ENCODE data around the gene AGBL4. TPM values are rescaled to one million over a fixed set of nuclear protein-coding genes. Genes with fewer than 3 reads are reported as not detected.

Gene AGBL4
- polyA plus RNA-seq, 4 donors: 0.99 to 1.5 (median 1.0) TPM

- no peak for DNase-seq (ENCODE audit: low read depth in 4 of 4, low spot score in 2 of 4)
These were observed 295.4 kb downstream of the AGBL4 start for GRCh38 chr1:49728377-49728776.

GRCh38 chr1:49723662-49724061 lies 300.1 kb downstream of the AGBL4 start:
- no peak for DNase-seq (ENCODE audit: low read depth in 4 of 4, low spot score in 2 of 4)

GRCh38 chr1:49694251-49694827 lies 329.4 kb downstream of the AGBL4 start:
- DNase-seq (ENCODE audit: low read depth in 4 of 4, low spot score in 2 of 4): no peak

DNA sequence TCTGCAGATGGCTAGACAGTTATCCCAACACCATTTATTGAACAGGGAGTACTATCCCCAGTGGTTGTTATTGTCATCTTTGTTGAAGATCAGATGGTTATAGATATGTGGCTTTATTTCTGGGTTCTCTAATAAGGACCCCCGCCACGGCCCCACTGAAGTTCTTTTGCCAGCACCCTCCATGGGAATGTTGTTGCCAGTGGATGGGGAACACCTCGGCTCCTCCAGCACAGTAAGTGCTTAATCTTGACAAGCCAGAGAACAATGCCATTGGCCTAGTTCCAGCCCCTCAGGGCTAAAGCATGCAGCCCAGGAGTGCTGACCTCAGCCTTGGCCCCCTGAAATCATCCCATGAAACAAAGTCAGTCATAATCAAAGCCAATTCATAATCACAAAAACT lies 337.6 kb downstream of the AGBL4 start:
- no peak for DNase-seq (ENCODE audit: low read depth in 4 of 4, low spot score in 2 of 4)

DNA sequence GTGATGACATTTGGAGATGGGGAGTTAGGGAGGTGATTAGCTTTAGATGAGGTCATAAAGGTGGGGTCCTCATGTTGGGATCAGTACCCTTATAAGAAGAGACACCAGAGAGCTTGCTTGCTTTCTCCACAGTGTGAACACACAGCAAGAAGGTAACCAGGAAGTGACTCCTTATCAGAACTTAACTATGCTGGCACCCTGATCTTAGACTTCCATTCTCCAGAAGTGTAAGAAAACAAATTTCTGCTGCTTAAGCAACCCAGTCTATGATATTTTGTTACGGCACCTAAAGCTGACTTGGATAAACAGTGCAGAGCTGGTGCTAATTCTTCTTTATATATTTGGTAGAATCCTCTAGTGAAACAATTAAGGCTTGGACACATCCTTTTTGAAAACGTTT lies 346.0 kb downstream of the AGBL4 start:
- DNase-seq (ENCODE audit: low read depth in 4 of 4, low spot score in 2 of 4): no peak

GRCh38 chr1:49651136-49651535 lies 372.6 kb downstream of the AGBL4 start:
- DNase-seq (ENCODE audit: low read depth in 4 of 4, low spot score in 2 of 4): no peak

GRCh38 chr1:49630156-49630555 lies 393.6 kb downstream of the AGBL4 start:
- DNase-seq (ENCODE audit: low read depth in 4 of 4, low spot score in 2 of 4): no peak

DNA sequence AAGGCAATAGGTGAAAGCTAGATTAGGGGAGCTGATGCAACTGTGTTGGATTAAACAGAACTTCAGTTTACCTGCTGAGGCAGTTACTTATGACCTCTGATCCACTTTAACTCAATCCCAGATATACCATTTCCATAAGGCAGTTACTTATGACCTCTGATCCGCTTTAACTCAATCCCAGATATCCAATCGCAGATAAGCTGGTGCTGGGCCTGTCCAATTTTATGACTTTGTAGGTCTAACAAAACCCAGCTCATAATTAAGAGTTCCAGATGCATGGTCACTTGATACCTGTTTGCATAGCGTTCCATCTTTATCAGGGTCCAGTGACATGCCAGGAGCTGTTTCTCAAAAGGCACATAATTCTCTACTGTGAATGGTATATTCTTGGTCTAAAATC lies 396.0 kb downstream of the AGBL4 start:
- DNase-seq (ENCODE audit: low read depth in 4 of 4, low spot score in 2 of 4): no peak

- DNase-seq (ENCODE audit: low read depth in 4 of 4, low spot score in 2 of 4): no peak
These were observed 397.3 kb downstream of the AGBL4 start for GRCh38 chr1:49626472-49626871.

GRCh38 chr1:49622877-49623276 lies 400.9 kb downstream of the AGBL4 start:
- no peak for DNase-seq (ENCODE audit: low read depth in 4 of 4, low spot score in 2 of 4)

DNA sequence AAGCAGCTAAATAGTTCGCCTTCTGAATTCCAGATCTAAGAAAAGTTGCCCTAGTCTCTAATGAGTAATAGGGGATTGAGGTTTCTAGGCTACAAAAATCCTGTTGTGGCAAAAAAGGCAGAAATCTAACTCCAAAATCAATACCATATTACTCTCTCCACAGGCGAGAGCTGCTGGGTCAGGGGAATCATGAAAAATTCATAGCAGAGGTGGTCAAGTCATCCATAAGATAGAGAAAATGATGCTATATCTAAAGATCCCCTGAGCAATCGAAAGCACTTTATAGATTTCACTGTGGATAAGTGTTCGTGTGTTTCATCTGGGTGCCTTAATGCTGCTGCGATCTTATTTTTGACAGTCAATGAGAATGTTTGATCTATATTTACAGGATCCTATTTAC lies 417.7 kb downstream of the AGBL4 start:
- DNase-seq (ENCODE audit: low read depth in 4 of 4, low spot score in 2 of 4): no peak

- DNase-seq (ENCODE audit: low read depth in 4 of 4, low spot score in 2 of 4): no peak
These were observed 426.3 kb downstream of the AGBL4 start for GRCh38 chr1:49597436-49597835.

- no peak for DNase-seq (ENCODE audit: low read depth in 4 of 4, low spot score in 2 of 4)
These were observed 447.3 kb downstream of the AGBL4 start for GRCh38 chr1:49576327-49576901.

GRCh38 chr1:49556676-49557234 lies 467.0 kb downstream of the AGBL4 start:
- DNase-seq (ENCODE audit: low read depth in 4 of 4, low spot score in 2 of 4): no peak

DNA sequence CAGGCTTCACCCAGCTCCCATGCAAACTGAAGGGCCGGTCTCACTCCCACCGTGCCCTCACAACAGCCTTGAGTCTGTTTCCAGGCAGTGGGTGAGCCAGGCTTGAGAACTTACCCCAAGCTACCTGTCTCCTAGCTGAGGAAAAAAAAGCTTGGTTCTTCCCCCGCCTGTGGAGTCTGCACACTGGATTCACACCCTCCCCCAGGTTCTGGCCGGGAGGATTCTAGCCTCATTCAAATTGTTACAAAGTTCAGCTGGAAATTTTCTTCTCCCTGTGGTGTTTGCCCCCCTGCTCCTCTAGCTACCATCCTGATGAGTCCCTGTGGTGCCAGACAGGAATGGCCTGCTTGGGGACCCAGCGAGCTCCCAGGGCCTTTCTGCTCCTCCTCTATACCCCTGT lies 471.7 kb downstream of the AGBL4 start:
- no peak for DNase-seq (ENCODE audit: low read depth in 4 of 4, low spot score in 2 of 4)

GRCh38 chr1:49544615-49545014 lies 479.1 kb downstream of the AGBL4 start:
- DNase-seq (ENCODE audit: low read depth in 4 of 4, low spot score in 2 of 4): no peak

- no peak for DNase-seq (ENCODE audit: low read depth in 4 of 4, low spot score in 2 of 4)
These were observed 482.5 kb downstream of the AGBL4 start for GRCh38 chr1:49541096-49541752.

DNA sequence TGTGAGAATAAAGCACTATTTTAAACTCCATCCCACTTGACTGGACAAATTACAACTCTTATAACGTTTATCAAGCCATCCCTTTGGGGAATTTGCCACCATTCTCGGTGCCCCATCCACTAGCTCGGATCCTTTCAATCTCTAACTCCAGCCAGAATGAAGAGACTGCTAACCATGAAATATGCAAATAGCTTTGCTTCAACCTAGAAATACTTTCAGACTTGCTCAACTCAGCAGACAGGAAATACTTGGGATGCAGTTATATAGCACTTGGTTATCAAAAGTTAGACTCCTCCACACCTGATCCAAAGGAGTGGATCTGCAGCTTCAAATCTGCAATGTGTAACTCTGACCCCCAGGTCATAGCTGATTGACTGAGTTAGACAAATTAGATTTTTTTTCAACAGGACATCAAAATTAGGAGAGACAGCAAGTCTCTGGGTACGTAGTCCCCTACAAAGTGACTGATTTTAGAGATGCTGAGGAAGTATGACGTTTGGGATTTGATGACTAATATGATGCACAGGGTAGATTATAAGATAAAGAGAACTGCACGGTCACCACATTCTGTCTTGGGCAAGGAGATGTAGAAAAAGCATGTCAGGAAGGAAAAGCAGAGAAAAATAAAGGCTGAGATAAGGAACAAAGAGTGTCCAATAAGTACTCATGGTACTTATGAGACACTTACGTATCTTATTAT lies 496.0 kb downstream of the AGBL4 start:
- no peak for DNase-seq (ENCODE audit: low read depth in 4 of 4, low spot score in 2 of 4)

GRCh38 chr1:49526672-49527071 lies 497.1 kb downstream of the AGBL4 start:
- DNase-seq (ENCODE audit: low read depth in 4 of 4, low spot score in 2 of 4): no peak

GRCh38 chr1:49523764-49524163 lies 500.0 kb downstream of the AGBL4 start:
- no peak for DNase-seq (ENCODE audit: low read depth in 4 of 4, low spot score in 2 of 4)

GRCh38 chr1:49466961-49467360 lies 556.8 kb downstream of the AGBL4 start:
- no peak for DNase-seq (ENCODE audit: low read depth in 4 of 4, low spot score in 2 of 4)

Data from left renal cortex interstitium (tissue), 4 donors.